Activated CD4-positive, alpha-beta T cell treated with anti-CD3 and anti-CD28 coated beads, Interleukin-2, amount 10 ng/mL, durations not matched to agents 7 days and 5 days (primary cell): Measurements from ENCODE around the gene LEMD3. TPM values are rescaled to one million over a fixed set of nuclear protein-coding genes. Genes with fewer than 3 reads are reported as not detected.

Source experiments
- CTCF ChIA-PET: fragments of 350-600 bp; sonication (Branson Sonifier 250); formaldehyde crosslinking; loops from one replicate; lab custom pipeline; 2021; ENCODE audit warnings: antibody characterized with exemption; lab: Charles Lee
- POLR2A ChIA-PET: fragments of 350-600 bp; sonication (Branson Sonifier 250); formaldehyde crosslinking; loops from one replicate; lab custom pipeline; 2021; ENCODE audit warnings: antibody characterized with exemption; lab: Charles Lee
- DNase-seq: peaks from one replicate; pipeline ENCODE4 v3.0.0-alpha.2; 2020
- H3K27ac Mint-ChIP-seq: one replicate; pipeline ENCODE4 v1.8.0; 2021; ENCODE audit warnings: mild to moderate bottlenecking, moderate library complexity, mixed read lengths
- H3K27me3 Mint-ChIP-seq: one replicate; pipeline ENCODE4 v1.8.0; 2021; ENCODE audit warnings: mixed read lengths
- H3K36me3 Mint-ChIP-seq: one replicate; pipeline ENCODE4 v1.8.0; 2021; ENCODE audit warnings: low read depth, mixed read lengths
- H3K4me1 Mint-ChIP-seq: one replicate; pipeline ENCODE4 v1.8.0; 2021; ENCODE audit warnings: mixed read lengths
- H3K4me3 Mint-ChIP-seq: one replicate; pipeline ENCODE4 v1.8.0; 2021; ENCODE audit warnings: mild to moderate bottlenecking, moderate library complexity, mixed read lengths
- H3K9me3 Mint-ChIP-seq: one replicate; pipeline ENCODE4 v1.8.0; 2021; ENCODE audit warnings: mixed read lengths
- total RNA-seq, 2 experiments: library from RNA; stranded (reverse); gene quantifications; one replicate each; pipeline ENCODE4 v1.2.3, GENCODE V29; 2021

LEMD3 gene
- total RNA-seq, 2 experiments from 2014 or later, result 28.5 to 30.9 TPM

DNA sequence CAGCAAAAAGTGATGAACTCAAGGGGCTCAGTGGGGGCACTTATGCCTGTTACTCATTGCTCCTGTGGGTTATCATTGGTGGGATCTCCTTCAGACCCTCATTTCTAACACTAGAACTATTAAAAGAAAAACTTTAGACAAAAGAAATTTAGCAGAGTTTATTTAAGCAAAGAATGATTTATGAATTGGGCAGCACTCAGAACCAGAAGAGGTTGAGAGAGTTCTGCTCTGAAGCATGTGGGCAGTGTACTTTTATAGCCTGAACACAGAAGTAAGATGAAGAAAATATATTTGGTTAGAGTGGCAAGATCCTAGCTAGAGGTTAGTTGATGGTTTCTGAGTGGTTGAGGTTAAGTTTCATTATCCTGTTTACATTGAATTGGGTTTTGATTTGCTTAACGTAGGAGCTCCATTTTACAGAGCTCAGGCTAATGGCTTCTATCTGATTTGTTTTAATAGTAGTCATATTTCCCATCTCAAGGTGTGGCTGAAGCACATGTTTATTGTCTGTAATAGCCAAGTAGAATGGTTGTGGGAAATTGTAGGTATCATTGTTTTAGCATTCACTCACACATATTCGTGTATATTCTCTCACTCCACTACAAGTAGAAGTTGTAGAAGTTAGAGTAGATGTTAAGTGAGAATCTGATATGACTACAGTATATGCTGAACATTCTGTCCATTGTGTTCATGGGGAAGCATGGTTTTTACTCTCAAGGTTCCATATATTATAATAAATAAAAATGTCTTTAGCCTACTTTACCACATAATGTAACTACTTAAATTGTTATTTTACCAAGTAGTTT, 27.6 kb downstream of the LEMD3 start:
- Mint-ChIP-seq H3K36me3 (peaks cover 76% of the 10 kb centered on the region), H3K27ac (peak overlapping the region; percentile 51), H3K4me1 (peaks cover 60% of the 10 kb centered on the region), H3K4me3 (no peak overlapping the region), H3K9me3 (peaks cover 38% of the 10 kb centered on the region), H3K27me3 (no peaks in the 10 kb centered on the region)
- ChIA-PET POLR2A (interaction anchor here (0.6 kb wide), 1 partner anchor 9 kb away, joined by 18 read pairs; no protein-coding TSS in a partner anchor), CTCF (interaction anchor here (1.1 to 1.7 kb wide), 2 partner anchors 11 to 33 kb away, joined by 3 to 5 read pairs; no protein-coding TSS in a partner anchor)
- no peak for DNase-seq

DNA sequence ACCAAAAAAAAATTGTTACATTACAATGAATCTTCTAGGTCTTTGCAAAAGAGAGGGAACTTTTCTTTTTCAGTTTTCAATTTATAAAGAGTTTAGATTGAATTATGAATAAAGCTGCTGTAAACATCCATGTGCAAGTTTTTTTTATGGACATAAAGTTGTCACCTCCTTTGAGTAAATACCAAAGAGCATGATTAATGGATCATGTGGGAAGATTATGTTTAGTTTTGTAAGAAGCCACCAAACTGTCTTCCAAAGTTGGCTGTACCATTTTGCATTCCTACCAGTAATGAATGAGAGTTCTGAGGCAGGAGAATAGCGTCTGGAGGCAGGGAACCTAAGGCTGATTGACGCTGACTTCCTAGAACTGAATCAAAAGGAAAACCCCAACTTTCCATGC, 30.2 kb downstream of the LEMD3 start:
- no peaks in the 10 kb centered on the region for H3K27me3 Mint-ChIP-seq
- peaks cover 34% of the 10 kb centered on the region for H3K9me3 Mint-ChIP-seq
- no peak overlapping the region for H3K4me3 Mint-ChIP-seq
- peaks cover 76% of the 10 kb centered on the region for H3K36me3 Mint-ChIP-seq
- ChIA-PET CTCF (no interaction called here), POLR2A (no interaction called here)
- no peak overlapping the region for H3K27ac Mint-ChIP-seq
- peaks cover 55% of the 10 kb centered on the region for H3K4me1 Mint-ChIP-seq
- no peak for DNase-seq

DNA sequence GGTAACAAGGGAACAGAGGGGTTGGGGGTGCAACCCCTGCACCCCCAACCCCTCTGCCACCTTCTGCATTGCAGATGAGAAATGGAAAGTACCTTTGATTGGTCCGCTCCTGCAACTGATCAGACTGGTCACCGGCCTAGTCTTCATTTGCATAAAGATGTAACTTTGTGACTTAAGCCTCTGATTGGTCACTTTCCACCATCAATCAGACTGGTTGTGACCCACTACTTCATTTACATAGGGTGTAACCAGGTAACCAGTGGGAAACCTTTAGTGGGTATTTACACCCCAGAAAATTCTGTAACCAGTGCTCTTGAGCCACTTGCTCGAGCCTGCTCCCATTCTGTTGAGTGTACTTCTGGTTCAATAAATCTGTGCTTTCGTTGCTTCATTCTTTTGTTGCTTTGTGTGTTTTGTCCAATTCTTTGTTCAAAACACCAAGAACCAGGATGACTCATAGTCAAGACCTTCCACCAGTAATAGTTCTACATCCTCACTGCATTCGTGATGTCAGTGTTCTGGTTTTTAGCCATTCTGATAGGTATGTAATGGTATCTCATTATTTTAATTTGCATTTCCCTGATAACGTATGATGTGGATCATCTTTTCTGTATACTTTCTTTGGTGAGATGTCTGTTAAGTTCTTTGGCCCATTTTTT, 30.8 kb downstream of the LEMD3 start:
- H3K4me1 Mint-ChIP-seq, result peaks cover 56% of the 10 kb centered on the region
- peaks cover 32% of the 10 kb centered on the region for H3K9me3 Mint-ChIP-seq
- no peak overlapping the region for H3K4me3 Mint-ChIP-seq
- POLR2A ChIA-PET, result no interaction called here
- DNase-seq, result no peak
- CTCF ChIA-PET, result no interaction called here
- H3K27me3 Mint-ChIP-seq, result no peaks in the 10 kb centered on the region
- no peak overlapping the region for H3K27ac Mint-ChIP-seq
- peaks cover 79% of the 10 kb centered on the region for H3K36me3 Mint-ChIP-seq

DNA sequence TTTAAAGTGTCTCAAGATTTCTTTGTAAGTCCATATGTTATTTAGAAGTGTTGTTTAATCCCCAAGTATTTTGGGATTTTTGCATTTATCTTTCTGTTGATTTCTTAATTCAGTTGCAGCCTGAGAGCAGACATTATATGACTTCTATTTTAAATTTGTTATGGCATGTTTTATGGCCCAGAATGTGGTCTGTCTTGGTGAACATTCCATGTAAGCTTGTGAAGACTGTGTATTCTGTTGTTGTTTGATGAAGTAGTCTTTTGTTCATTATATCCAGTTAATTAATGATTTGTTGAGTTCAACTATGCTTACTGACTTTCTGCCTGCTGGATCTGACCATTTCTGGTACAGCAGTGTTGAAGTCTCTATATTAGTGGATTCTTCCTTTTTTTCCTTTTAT, 34.0 kb downstream of the LEMD3 start:
- peaks cover 52% of the 10 kb centered on the region for H3K4me1 Mint-ChIP-seq
- POLR2A ChIA-PET, result no interaction called here
- CTCF ChIA-PET, result no interaction called here
- H3K27me3 Mint-ChIP-seq, result no peaks in the 10 kb centered on the region
- H3K36me3 Mint-ChIP-seq, result peaks cover 66% of the 10 kb centered on the region
- peaks cover 18% of the 10 kb centered on the region for H3K9me3 Mint-ChIP-seq
- H3K27ac Mint-ChIP-seq, result no peak overlapping the region
- no peak for DNase-seq
- H3K4me3 Mint-ChIP-seq, result no peak overlapping the region

DNA sequence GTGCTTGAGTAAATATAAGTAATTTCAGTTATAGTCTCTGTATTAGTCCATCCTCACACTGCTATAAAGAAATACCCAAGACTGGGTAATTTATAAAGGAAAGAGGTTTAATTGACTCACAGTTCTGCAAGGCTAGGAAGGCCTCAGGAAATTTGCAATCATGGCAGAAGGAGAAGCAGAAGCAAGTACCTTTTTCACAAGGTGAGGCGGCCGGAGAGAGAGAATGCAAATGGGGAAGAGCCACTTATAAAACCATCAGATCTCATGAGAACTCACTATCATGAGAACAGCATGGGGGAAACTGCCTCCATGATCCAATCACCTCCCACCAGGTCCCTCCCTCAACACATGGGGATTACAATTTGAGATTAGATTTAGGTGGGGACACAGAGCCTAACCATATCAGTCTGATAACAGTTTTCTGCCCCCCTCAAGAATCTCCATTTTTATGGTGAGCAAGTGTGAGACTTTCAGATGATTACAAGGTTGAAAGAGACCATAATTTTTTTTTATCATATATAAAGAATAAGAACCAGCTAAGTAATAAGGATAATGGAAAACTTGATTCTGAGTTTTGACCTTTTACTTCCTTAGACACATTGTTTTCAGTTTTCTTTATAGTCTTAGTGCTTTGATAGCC, 35.6 kb downstream of the LEMD3 start:
- Mint-ChIP-seq H3K4me1 (peaks cover 66% of the 10 kb centered on the region), H3K4me3 (no peak overlapping the region), H3K27ac (no peak overlapping the region), H3K27me3 (no peaks in the 10 kb centered on the region), H3K9me3 (peaks cover 18% of the 10 kb centered on the region), H3K36me3 (peaks cover 61% of the 10 kb centered on the region)
- ChIA-PET CTCF (no interaction called here), POLR2A (no interaction called here)
- no peak for DNase-seq

DNA sequence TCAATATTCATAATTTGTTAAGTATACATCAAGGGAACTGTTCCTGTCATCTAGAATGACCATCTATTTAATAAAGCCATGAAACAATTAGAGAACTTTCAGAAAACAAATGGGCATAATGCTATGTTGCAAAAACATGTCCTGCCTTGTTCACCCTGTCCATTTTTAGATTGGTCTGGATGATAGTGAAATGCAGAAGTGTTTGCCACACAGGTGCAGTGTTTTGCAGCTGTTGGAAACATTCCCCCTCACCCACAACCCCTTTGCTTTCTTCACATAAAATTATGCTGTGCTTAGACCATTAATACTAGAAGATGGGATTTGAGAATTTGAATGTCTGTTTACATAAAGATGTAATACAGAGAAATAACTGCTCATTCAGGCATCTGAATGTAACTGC, 36.5 kb downstream of the LEMD3 start:
- H3K9me3 Mint-ChIP-seq, result peaks cover 15% of the 10 kb centered on the region
- H3K4me1 Mint-ChIP-seq, result peaks cover 64% of the 10 kb centered on the region
- H3K4me3 Mint-ChIP-seq, result no peak overlapping the region
- H3K27me3 Mint-ChIP-seq, result no peaks in the 10 kb centered on the region
- CTCF ChIA-PET, result no interaction called here
- no peak for DNase-seq
- peaks cover 57% of the 10 kb centered on the region for H3K36me3 Mint-ChIP-seq
- H3K27ac Mint-ChIP-seq, result no peak overlapping the region
- POLR2A ChIA-PET, result no interaction called here

DNA sequence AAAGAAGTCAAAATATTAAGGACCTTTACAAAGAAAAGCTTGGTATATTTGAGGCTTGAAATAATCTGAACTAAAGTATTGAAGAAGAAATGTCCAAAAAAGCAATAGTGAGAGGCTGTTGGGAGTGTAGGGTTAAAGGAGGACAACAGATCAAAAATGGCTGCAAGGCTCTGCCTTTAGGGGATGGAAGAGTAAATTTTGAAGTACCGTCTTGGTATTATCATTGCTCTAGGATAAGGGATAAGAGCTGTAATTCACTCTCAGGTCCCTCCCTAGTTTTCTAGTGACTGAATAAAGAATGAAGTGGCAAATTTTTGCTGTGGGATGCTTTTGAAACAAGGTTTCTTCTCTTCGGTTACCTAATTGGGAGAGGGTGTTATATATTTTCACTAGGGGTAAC, 38.7 kb downstream of the LEMD3 start:
- ChIA-PET CTCF (no interaction called here), POLR2A (interaction anchor here (0.6 kb wide), 1 partner anchor 39 kb away, joined by 3 read pairs; the partner anchor contains the start of gene LEMD3)
- Mint-ChIP-seq H3K4me3 (no peak overlapping the region), H3K27ac (peak overlapping the region; percentile 77), H3K27me3 (no peaks in the 10 kb centered on the region), H3K36me3 (peaks cover 50% of the 10 kb centered on the region), H3K9me3 (peaks cover 15% of the 10 kb centered on the region), H3K4me1 (peaks cover 56% of the 10 kb centered on the region)
- no peak for DNase-seq

DNA sequence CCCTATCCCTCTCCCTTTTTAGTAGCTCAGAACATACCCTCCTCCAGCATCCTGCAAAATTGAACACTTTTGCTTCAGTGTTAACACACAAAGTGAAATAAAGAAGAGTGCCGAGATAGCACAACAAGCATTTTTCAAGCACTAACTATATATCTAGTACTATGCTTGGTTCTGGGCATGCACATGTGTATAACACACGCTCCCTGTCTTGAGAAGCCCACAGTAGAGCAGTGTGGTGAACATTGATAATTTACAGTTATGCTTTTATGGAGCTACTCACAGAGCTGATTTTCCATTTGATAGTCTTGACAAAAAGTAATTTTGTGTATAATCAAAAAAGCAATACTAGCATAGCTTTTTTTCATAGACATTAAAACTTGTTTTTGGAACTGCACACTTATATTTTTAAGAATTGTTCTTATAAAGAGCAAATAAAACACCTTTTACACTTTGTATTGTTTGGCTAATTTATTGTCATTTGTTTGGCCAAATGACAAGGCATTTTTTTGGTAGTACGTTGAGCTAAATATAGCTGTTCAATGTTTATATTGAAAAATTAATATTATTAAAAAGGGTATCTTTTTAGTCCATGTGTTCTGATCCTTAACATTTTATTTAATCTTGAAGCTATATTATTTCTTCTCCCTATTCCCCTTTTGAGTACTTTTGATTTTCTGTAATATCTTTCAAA, 39.7 kb downstream of the LEMD3 start:
- DNase-seq, result no peak
- POLR2A ChIA-PET, result interaction anchor here (0.6 kb wide), 1 partner anchor 40 kb away, joined by 3 read pairs; the partner anchor contains the start of gene LEMD3
- Mint-ChIP-seq H3K27ac (peak overlapping the region; percentile 90), H3K27me3 (no peaks in the 10 kb centered on the region), H3K36me3 (peaks cover 51% of the 10 kb centered on the region), H3K4me1 (peaks cover 51% of the 10 kb centered on the region), H3K4me3 (peak overlapping the region; percentile 65), H3K9me3 (peaks cover 9% of the 10 kb centered on the region)
- CTCF ChIA-PET, result interaction anchor here (0.7 to 1.1 kb wide), 3 partner anchors 24 to 862 kb away, joined by 3 to 4 read pairs (median 3); no protein-coding TSS in a partner anchor

DNA sequence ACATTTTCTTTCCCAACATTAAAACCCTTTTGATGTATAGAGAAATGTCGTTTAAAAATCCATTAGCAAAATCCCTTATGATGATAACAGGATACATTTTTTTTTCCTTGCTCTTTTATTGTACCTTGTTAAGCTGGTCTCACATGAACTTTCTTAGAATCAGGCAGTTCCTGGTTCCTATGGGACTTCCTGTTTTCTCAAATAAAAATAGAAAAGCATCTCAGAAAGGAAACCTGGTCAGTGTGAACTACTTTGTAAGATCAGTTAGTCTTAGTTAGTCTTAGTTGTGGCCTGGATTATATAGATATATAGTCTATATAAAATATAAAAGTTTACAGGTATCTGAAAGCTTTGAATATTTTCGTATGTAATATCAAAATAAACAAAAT, 40.3 kb downstream of the LEMD3 start:
- no peaks in the 10 kb centered on the region for H3K27me3 Mint-ChIP-seq
- peak overlapping the region; percentile 65 for H3K4me3 Mint-ChIP-seq
- H3K9me3 Mint-ChIP-seq, result peaks cover 9% of the 10 kb centered on the region
- DNase-seq, result no peak
- H3K27ac Mint-ChIP-seq, result peak overlapping the region; percentile 90
- H3K4me1 Mint-ChIP-seq, result peaks cover 47% of the 10 kb centered on the region
- H3K36me3 Mint-ChIP-seq, result peaks cover 51% of the 10 kb centered on the region
- POLR2A ChIA-PET, result no interaction called here
- CTCF ChIA-PET, result interaction anchor here (0.7 to 1.1 kb wide), 3 partner anchors 25 to 863 kb away, joined by 3 to 4 read pairs (median 3); no protein-coding TSS in a partner anchor

DNA sequence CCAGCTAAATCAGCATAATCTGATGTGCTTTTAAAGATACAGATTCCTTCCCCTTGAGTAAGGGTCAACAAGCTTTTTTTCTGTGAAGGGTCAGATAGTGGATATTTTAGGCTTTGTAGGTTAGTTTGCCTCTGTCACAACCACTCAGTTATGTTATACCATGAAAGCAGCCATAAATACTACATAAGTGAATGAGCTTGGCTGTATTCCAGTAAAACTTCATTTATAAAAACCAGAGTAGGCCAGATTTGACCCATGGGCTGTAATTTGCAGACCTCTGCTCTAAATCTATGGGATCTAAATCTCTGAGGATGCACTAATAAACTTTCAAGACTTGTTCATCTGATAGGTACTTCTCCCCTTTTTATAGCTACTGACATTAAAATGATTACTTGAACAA, 47.7 kb downstream of the LEMD3 start:
- H3K36me3 Mint-ChIP-seq, result peaks cover 70% of the 10 kb centered on the region
- POLR2A ChIA-PET, result no interaction called here

DNA sequence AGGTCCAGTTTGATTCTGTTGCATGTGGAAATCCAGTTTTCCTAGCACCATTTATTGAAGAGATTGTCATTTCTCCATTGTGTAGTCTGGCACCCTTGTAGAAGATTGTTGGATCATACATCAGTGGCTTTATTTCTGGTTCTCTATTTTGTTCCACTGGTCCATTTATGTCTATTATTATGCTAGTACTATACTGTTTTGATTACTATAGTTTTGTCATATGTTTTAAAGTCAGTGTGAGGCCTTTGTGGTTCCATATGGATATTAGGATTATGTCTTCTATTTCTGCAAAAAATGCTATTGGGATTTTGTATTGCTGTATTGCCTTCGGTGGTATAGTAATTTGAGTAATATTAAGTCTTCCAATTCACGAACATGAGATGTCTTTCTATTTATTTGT, 51.4 kb downstream of the LEMD3 start:
- H3K36me3 Mint-ChIP-seq, result peaks cover 74% of the 10 kb centered on the region
- H3K4me3 Mint-ChIP-seq, result no peak overlapping the region
- H3K9me3 Mint-ChIP-seq, result peaks cover 33% of the 10 kb centered on the region
- ChIA-PET CTCF (no interaction called here), POLR2A (no interaction called here)
- no peak overlapping the region for H3K27ac Mint-ChIP-seq
- peaks cover 12% of the 10 kb centered on the region for H3K4me1 Mint-ChIP-seq
- H3K27me3 Mint-ChIP-seq, result no peaks in the 10 kb centered on the region
- no peak for DNase-seq

More for the DNA sequence above, 47.7 kb downstream of the LEMD3 start:
- H3K27me3 Mint-ChIP-seq, result no peaks in the 10 kb centered on the region
- no peak overlapping the region for H3K27ac Mint-ChIP-seq
- peaks cover 18% of the 10 kb centered on the region for H3K9me3 Mint-ChIP-seq
- no peak for DNase-seq
- H3K4me3 Mint-ChIP-seq, result no peak overlapping the region
- peaks cover 3% of the 10 kb centered on the region for H3K4me1 Mint-ChIP-seq
- CTCF ChIA-PET, result no interaction called here

DNA sequence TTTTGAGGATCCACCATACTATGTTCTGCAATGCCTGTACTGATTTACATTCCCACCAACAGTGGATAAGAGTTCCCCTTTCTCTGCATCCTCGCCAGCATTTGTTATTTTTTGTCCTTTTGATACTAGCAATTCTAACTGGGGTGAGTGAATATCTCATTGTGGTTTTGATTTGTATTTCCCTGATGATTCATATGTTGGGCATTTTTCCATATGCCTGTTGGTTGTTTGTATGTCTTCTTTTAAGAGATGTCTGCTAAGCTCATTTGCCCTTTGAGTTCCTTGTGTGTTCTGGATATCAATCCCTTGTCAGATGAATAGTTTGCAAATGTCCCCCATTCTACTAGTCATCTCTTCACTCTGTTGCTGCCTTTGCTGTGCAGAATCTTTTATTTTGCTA, 60.1 kb downstream of the LEMD3 start:
- Mint-ChIP-seq H3K27ac (no peak overlapping the region), H3K4me1 (peaks cover 21% of the 10 kb centered on the region), H3K4me3 (no peak overlapping the region), H3K36me3 (peaks cover 48% of the 10 kb centered on the region), H3K27me3 (no peaks in the 10 kb centered on the region), H3K9me3 (peaks cover 29% of the 10 kb centered on the region)
- DNase-seq, result no peak
- ChIA-PET CTCF (no interaction called here), POLR2A (no interaction called here)
